HEK293 (cell line): ENCODE data around the gene UBIAD1.

Experiments
- ATF2 ChIP-seq: fragments of 450-650 bp; formaldehyde crosslinking; IDR thresholded peaks from 2 replicates; pipeline ENCODE4 v1.5.1; 2016; ENCODE audit warnings: missing biosample characterization, missing genetic modification characterization, low read depth
- FEZF1 ChIP-seq: fragments of 450-650 bp; formaldehyde crosslinking; IDR thresholded peaks from 2 replicates; pipeline ENCODE4 v1.5.1; 2016; ENCODE audit warnings: missing biosample characterization, missing genetic modification characterization
- GFI1B ChIP-seq: fragments of 450-650 bp; formaldehyde crosslinking; IDR thresholded peaks from 2 replicates; pipeline ENCODE4 v1.5.1; 2016; ENCODE audit warnings: missing biosample characterization, missing genetic modification characterization
- GLIS2 ChIP-seq: fragments of 450-650 bp; formaldehyde crosslinking; IDR thresholded peaks from 2 replicates; pipeline ENCODE4 v1.5.1; 2016; ENCODE audit warnings: missing biosample characterization, missing genetic modification characterization
- HOXA7 ChIP-seq: sonication (generic); formaldehyde crosslinking; IDR thresholded peaks from 2 replicates; pipeline ENCODE4 v1.8.1; 2022; ENCODE audit warnings: missing genetic modification reagents, borderline replicate concordance
- SP2 ChIP-seq: fragments of 450-650 bp; formaldehyde crosslinking; IDR thresholded peaks from 2 replicates; pipeline ENCODE4 v1.5.1; 2016; ENCODE audit warnings: missing biosample characterization, missing genetic modification characterization
- ZBTB1 ChIP-seq: fragments of 450-650 bp; formaldehyde crosslinking; IDR thresholded peaks from 2 replicates; pipeline ENCODE4 v1.5.1; 2016; ENCODE audit warnings: missing biosample characterization, missing genetic modification characterization
- ZFP41 ChIP-seq: fragments of 450-650 bp; formaldehyde crosslinking; IDR thresholded peaks from 2 replicates; pipeline ENCODE4 v1.5.1; 2016; ENCODE audit warnings: missing biosample characterization, missing genetic modification characterization, borderline replicate concordance
- ZNF132 ChIP-seq: fragments of 450-650 bp; formaldehyde crosslinking; IDR thresholded peaks from 2 replicates; pipeline ENCODE4 v1.5.1; 2017; ENCODE audit warnings: missing biosample characterization, missing genetic modification characterization, borderline replicate concordance
- ZNF16 ChIP-seq: fragments of 450-650 bp; formaldehyde crosslinking; IDR thresholded peaks from 2 replicates; pipeline ENCODE4 v1.5.1; 2016; ENCODE audit warnings: low read depth, missing biosample characterization, missing genetic modification characterization
- ZNF169 ChIP-seq: fragments of 450-650 bp; formaldehyde crosslinking; IDR thresholded peaks from 2 replicates; pipeline ENCODE4 v1.5.1; 2016; ENCODE audit warnings: missing biosample characterization, missing genetic modification characterization
- ZNF19 ChIP-seq: fragments of 450-650 bp; formaldehyde crosslinking; IDR thresholded peaks from 2 replicates; pipeline ENCODE4; 2016; ENCODE audit warnings: missing biosample characterization, missing genetic modification characterization, low read depth
- ZNF2 ChIP-seq: fragments of 450-650 bp; formaldehyde crosslinking; IDR thresholded peaks from 2 replicates; pipeline ENCODE4 v1.5.1; 2016; ENCODE audit warnings: missing biosample characterization, missing genetic modification characterization
- ZNF211 ChIP-seq: fragments of 450-650 bp; formaldehyde crosslinking; IDR thresholded peaks from 2 replicates; pipeline ENCODE4 v1.5.1; 2016; ENCODE audit warnings: low read depth, missing biosample characterization, missing genetic modification characterization
- ZNF274 ChIP-seq, 2 experiments: fragments of 200-500 bp in 1 of 2; fragments of 450-650 bp in 1 of 2; sonication (Bioruptor generic) in 1 of 2; formaldehyde crosslinking in 1 of 2; IDR thresholded peaks; 2 replicates each; pipeline versions ENCODE4 v1.5.1 to v1.6.1; 2014 to 2016; ENCODE audit warnings: borderline replicate concordance in 1 of 2, inconsistent platforms in 1 of 2, low read length in 1 of 2, missing biosample characterization in 1 of 2, missing genetic modification characterization in 1 of 2
- ZNF335 ChIP-seq: fragments of 450-650 bp; formaldehyde crosslinking; conservative IDR thresholded peaks from 2 replicates; pipeline ENCODE4 v1.5.1; 2016; ENCODE audit warnings: missing biosample characterization, missing genetic modification characterization
- ZNF341 ChIP-seq: fragments of 450-650 bp; formaldehyde crosslinking; IDR thresholded peaks from 2 replicates; pipeline ENCODE4; 2016; ENCODE audit warnings: low read depth, missing biosample characterization, missing genetic modification characterization
- ZNF548 ChIP-seq: fragments of 450-650 bp; formaldehyde crosslinking; IDR thresholded peaks from 2 replicates; pipeline ENCODE4 v1.5.1; 2016; ENCODE audit warnings: missing biosample characterization, missing genetic modification characterization
- ZNF558 ChIP-seq: fragments of 450-650 bp; formaldehyde crosslinking; IDR thresholded peaks from 2 replicates; pipeline ENCODE4 v1.5.1; 2016; ENCODE audit warnings: missing biosample characterization, missing genetic modification characterization
- ZNF580 ChIP-seq: fragments of 450-650 bp; formaldehyde crosslinking; IDR thresholded peaks from 2 replicates; pipeline ENCODE4 v1.5.1; 2016; ENCODE audit warnings: missing biosample characterization, missing genetic modification characterization
- ZNF600 ChIP-seq: fragments of 450-650 bp; formaldehyde crosslinking; IDR thresholded peaks from 2 replicates; pipeline ENCODE4 v1.5.1; 2016; ENCODE audit warnings: missing biosample characterization, missing genetic modification characterization
- ZNF623 ChIP-seq: fragments of 450-650 bp; formaldehyde crosslinking; IDR thresholded peaks from 2 replicates; pipeline ENCODE4 v1.5.1; 2016; ENCODE audit warnings: missing biosample characterization, missing genetic modification characterization
- ZNF747 ChIP-seq: fragments of 450-650 bp; formaldehyde crosslinking; IDR thresholded peaks from 2 replicates; pipeline ENCODE4 v1.5.1; 2016; ENCODE audit warnings: missing biosample characterization, missing genetic modification characterization
- ZNF768 ChIP-seq: fragments of 450-650 bp; formaldehyde crosslinking; IDR thresholded peaks from 2 replicates; pipeline ENCODE4 v1.5.1; 2018; ENCODE audit warnings: missing biosample characterization, mild to moderate bottlenecking, missing genetic modification characterization
- ZNF830 ChIP-seq: fragments of 450-650 bp; IDR thresholded peaks from 2 replicates; pipeline ENCODE4 v1.5.0; 2018; ENCODE audit warnings: missing biosample characterization, missing genetic modification characterization, low read depth, mild to moderate bottlenecking, moderate library complexity
- ZNF837 ChIP-seq: fragments of 450-650 bp; formaldehyde crosslinking; IDR thresholded peaks from 2 replicates; pipeline ENCODE4 v1.5.1; 2016; ENCODE audit warnings: missing biosample characterization, missing genetic modification characterization
- ZSCAN16 ChIP-seq: fragments of 450-650 bp; formaldehyde crosslinking; IDR thresholded peaks from 2 replicates; pipeline ENCODE4 v1.5.1; 2016; ENCODE audit warnings: missing biosample characterization, missing genetic modification characterization
- ZSCAN23 ChIP-seq: fragments of 450-650 bp; formaldehyde crosslinking; IDR thresholded peaks from 2 replicates; pipeline ENCODE4 v1.5.1; 2016; ENCODE audit warnings: missing biosample characterization, missing genetic modification characterization
- ZSCAN4 ChIP-seq: fragments of 450-650 bp; formaldehyde crosslinking; IDR thresholded peaks from 2 replicates; pipeline ENCODE4 v1.5.1; 2017; ENCODE audit warnings: missing biosample characterization, missing genetic modification characterization
- TF ChIP-seq, protein P1 (sequence below): fragments of 450-650 bp; formaldehyde crosslinking; IDR thresholded peaks from 2 replicates; pipeline ENCODE4 v1.5.1; 2017; ENCODE audit warnings: missing biosample characterization, missing genetic modification characterization
- TF ChIP-seq, protein P2 (sequence below): fragments of 450-650 bp; formaldehyde crosslinking; IDR thresholded peaks from 2 replicates; pipeline ENCODE4 v1.5.1; 2016; ENCODE audit warnings: missing biosample characterization, missing genetic modification characterization
- TF ChIP-seq, protein P3 (sequence below): fragments of 450-650 bp; formaldehyde crosslinking; IDR thresholded peaks from 2 replicates; pipeline ENCODE4 v1.5.1; 2017; ENCODE audit warnings: missing biosample characterization, missing genetic modification characterization

UBIAD1 gene

GRCh38 chr1:11272832-11273594, at the start of gene UBIAD1 (continued):
- TF ChIP-seq ZNF274 (IDR thresholded peaks at IDR 0.05; ENCODE audit: low read length) = no peak
- no peak for TF ChIP-seq ZNF274 (tag by site-specific recombination; IDR thresholded peaks at IDR 0.05; ENCODE audit: borderline replicate concordance)
- no peak for TF ChIP-seq ZNF623 (tag by site-specific recombination)
- TF ChIP-seq ZNF16 = no peak
- TF ChIP-seq ZNF747 = no peak
- TF ChIP-seq ZNF830 = no peak
- no peak for TF ChIP-seq HOXA7 (CRISPR knock-in tag)
- TF ChIP-seq GFI1B = no peak
- TF ChIP-seq ZNF2 (tag by site-specific recombination) = peak; percentile 61
- TF ChIP-seq, protein P1, sequence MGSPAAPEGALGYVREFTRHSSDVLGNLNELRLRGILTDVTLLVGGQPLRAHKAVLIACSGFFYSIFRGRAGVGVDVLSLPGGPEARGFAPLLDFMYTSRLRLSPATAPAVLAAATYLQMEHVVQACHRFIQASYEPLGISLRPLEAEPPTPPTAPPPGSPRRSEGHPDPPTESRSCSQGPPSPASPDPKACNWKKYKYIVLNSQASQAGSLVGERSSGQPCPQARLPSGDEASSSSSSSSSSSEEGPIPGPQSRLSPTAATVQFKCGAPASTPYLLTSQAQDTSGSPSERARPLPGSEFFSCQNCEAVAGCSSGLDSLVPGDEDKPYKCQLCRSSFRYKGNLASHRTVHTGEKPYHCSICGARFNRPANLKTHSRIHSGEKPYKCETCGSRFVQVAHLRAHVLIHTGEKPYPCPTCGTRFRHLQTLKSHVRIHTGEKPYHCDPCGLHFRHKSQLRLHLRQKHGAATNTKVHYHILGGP (tag by site-specific recombination) = no peak
- peak; percentile 94 for TF ChIP-seq ZNF335 (tag by site-specific recombination)
- TF ChIP-seq, protein P2, sequence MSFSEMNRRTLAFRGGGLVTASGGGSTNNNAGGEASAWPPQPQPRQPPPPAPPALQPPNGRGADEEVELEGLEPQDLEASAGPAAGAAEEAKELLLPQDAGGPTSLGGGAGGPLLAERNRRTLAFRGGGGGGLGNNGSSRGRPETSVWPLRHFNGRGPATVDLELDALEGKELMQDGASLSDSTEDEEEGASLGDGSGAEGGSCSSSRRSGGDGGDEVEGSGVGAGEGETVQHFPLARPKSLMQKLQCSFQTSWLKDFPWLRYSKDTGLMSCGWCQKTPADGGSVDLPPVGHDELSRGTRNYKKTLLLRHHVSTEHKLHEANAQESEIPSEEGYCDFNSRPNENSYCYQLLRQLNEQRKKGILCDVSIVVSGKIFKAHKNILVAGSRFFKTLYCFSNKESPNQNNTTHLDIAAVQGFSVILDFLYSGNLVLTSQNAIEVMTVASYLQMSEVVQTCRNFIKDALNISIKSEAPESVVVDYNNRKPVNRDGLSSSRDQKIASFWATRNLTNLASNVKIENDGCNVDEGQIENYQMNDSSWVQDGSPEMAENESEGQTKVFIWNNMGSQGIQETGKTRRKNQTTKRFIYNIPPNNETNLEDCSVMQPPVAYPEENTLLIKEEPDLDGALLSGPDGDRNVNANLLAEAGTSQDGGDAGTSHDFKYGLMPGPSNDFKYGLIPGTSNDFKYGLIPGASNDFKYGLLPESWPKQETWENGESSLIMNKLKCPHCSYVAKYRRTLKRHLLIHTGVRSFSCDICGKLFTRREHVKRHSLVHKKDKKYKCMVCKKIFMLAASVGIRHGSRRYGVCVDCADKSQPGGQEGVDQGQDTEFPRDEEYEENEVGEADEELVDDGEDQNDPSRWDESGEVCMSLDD (tag by site-specific recombination) = no peak
- no peak for TF ChIP-seq ZNF558 (tag by site-specific recombination)
- no peak for TF ChIP-seq ZFP41 (tag by site-specific recombination)
- no peak for TF ChIP-seq ZNF19 (tag by site-specific recombination)
- no peak for TF ChIP-seq ZSCAN16 (tag by site-specific recombination)
- TF ChIP-seq SP2 (tag by site-specific recombination) = peak; percentile 82
- 0 out of 2 replicates have a peak, but pooled peaks have one; percentile 22 for TF ChIP-seq ZNF600 (tag by site-specific recombination)
- no peak for TF ChIP-seq ZNF132 (tag by site-specific recombination)
- TF ChIP-seq ZBTB1 = 0 out of 2 replicates have a peak, but pooled peaks have one; percentile 41
- no peak for TF ChIP-seq ZSCAN23 (tag by site-specific recombination)
- TF ChIP-seq ZNF580 (tag by site-specific recombination) = peak; percentile 81
- peak; percentile 46; the same call in 1 of the 2 replicates for TF ChIP-seq ZSCAN4
- TF ChIP-seq GLIS2 (tag by site-specific recombination) = no peak
- TF ChIP-seq ZNF548 (tag by site-specific recombination) = no peak; the same call in 1 of the 2 replicates
- TF ChIP-seq ATF2 (tag by site-specific recombination) = no peak
- no peak for TF ChIP-seq ZNF768 (tag by site-specific recombination)
- TF ChIP-seq ZNF211 (tag by site-specific recombination) = no peak
- TF ChIP-seq FEZF1 (tag by site-specific recombination) = no peak
- no peak for TF ChIP-seq ZNF169 (tag by site-specific recombination)
- TF ChIP-seq ZNF341 (tag by site-specific recombination) = 0 out of 2 replicates have a peak, but pooled peaks have one; percentile 18
- TF ChIP-seq, protein P3, sequence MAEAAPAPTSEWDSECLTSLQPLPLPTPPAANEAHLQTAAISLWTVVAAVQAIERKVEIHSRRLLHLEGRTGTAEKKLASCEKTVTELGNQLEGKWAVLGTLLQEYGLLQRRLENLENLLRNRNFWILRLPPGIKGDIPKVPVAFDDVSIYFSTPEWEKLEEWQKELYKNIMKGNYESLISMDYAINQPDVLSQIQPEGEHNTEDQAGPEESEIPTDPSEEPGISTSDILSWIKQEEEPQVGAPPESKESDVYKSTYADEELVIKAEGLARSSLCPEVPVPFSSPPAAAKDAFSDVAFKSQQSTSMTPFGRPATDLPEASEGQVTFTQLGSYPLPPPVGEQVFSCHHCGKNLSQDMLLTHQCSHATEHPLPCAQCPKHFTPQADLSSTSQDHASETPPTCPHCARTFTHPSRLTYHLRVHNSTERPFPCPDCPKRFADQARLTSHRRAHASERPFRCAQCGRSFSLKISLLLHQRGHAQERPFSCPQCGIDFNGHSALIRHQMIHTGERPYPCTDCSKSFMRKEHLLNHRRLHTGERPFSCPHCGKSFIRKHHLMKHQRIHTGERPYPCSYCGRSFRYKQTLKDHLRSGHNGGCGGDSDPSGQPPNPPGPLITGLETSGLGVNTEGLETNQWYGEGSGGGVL (tag by site-specific recombination) = no peak
- TF ChIP-seq ZNF837 (tag by site-specific recombination) = no peak
